ENCODE results near the gene TSSK6.
A peak's percentile ranks its signal among the peaks of the same experiment; 100 is the strongest.

The TSSK6 gene

GRCh38 chr19:19514881-19515641, at the start of gene TSSK6:
Gene TSSK6, minus strand, starts transcription at chr19:19515548. Its CDS starts 121 bp downstream, at chr19:19515427.
- DNase-seq (ENCODE audit: low read depth), result no peak

GRCh38 chr19:19563348-19563848, 48.0 kb upstream of the TSSK6 start:
- DNase-seq (ENCODE audit: low read depth), result no peak

GRCh38 chr19:19562665-19563347, 47.5 kb upstream of the TSSK6 start:
- DNase-seq (ENCODE audit: low read depth), result no peak

- DNase-seq (ENCODE audit: low read depth), result no peak
Observed at GRCh38 chr19:19561946-19562664, 46.8 kb upstream of the TSSK6 start.

DNA sequence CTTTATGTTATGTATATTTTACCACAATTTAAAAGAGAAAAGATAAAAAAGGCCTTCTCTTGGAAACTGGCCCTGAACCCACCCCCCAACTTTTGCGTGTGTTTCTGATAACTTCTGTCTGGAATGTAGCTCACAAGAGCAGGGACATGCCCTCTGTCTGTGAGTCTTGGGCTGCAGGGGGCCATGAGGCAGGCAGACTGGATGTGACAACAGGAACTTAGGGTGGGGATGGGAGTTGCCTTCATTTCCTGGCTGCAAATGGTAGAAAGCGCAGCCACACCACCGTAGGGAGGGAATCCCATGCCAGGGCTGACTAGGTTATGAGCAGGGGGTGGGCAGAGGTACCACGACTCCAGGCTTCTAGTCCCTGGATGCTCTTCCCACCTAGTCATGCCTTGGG, 44.6 kb upstream of the TSSK6 start:
- DNase-seq (ENCODE audit: low read depth), result no peak

GRCh38 chr19:19558636-19559035, 43.3 kb upstream of the TSSK6 start:
- DNase-seq (ENCODE audit: low read depth), result no peak

DNA sequence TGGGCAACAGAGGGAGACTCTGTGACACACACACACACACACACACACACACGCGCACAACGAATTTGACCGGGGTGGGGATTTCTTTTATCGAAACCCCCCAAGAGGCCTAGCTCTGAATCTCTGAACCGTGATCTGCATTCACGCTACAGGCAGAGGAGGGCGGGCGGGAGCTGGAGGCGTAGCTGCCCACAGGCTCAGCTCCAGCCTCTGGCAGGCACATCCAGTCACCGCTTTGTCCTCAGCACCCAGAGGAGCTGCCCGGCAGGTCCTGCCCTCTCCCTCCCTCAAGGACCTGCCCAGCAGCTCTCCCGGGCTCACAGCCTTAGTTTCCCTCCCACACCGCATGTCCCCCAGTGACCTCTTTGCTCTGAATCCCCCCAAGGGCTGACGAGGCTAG, 42.7 kb upstream of the TSSK6 start:
- no peak for DNase-seq (ENCODE audit: low read depth)

GRCh38 chr19:19554074-19555023, 39.0 kb upstream of the TSSK6 start:
- DNase-seq (ENCODE audit: low read depth), result peak; percentile 44

- no peak for DNase-seq (ENCODE audit: low read depth)
Observed at GRCh38 chr19:19553670-19554069, 38.3 kb upstream of the TSSK6 start.

- no peak for DNase-seq (ENCODE audit: low read depth)
Observed at GRCh38 chr19:19552798-19553197, 37.5 kb upstream of the TSSK6 start.

- no peak for DNase-seq (ENCODE audit: low read depth)
Observed at GRCh38 chr19:19551853-19552192, 36.5 kb upstream of the TSSK6 start.

GRCh38 chr19:19550972-19551852, 35.9 kb upstream of the TSSK6 start:
- no peak for DNase-seq (ENCODE audit: low read depth)

GRCh38 chr19:19550485-19550929, 35.2 kb upstream of the TSSK6 start:
- DNase-seq (ENCODE audit: low read depth), result no peak

DNA sequence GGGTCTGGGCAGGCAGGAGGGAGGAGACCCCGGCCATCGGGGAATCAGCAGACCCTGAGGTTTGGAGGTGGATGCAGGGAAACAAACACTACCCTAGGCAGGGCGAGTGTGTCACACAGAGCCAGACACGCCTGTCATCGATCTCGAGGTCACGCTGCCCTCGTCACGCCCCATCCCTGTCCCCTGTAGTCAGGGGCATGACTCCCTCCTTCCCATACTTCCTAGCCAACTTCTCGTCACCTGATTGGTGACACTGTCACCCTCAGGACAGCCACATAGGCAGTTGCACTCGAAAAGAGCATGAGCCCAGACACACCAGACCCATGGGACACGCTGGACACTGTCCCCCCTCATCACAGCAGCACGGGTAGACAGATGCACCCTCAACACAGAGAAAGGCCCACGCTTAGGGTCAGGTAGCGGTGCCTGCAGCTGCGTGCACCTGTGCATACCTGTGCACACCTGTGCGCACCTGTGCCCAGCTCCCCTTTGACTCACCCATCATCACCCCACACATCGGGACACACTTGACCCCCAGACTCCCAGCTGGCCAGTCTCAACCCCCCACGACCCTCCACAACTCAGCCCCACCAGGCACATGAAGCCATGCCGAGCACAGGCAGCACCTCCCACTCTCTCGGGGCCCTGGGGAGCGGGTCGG, 34.6 kb upstream of the TSSK6 start:
- DNase-seq (ENCODE audit: low read depth), result no peak

DNA sequence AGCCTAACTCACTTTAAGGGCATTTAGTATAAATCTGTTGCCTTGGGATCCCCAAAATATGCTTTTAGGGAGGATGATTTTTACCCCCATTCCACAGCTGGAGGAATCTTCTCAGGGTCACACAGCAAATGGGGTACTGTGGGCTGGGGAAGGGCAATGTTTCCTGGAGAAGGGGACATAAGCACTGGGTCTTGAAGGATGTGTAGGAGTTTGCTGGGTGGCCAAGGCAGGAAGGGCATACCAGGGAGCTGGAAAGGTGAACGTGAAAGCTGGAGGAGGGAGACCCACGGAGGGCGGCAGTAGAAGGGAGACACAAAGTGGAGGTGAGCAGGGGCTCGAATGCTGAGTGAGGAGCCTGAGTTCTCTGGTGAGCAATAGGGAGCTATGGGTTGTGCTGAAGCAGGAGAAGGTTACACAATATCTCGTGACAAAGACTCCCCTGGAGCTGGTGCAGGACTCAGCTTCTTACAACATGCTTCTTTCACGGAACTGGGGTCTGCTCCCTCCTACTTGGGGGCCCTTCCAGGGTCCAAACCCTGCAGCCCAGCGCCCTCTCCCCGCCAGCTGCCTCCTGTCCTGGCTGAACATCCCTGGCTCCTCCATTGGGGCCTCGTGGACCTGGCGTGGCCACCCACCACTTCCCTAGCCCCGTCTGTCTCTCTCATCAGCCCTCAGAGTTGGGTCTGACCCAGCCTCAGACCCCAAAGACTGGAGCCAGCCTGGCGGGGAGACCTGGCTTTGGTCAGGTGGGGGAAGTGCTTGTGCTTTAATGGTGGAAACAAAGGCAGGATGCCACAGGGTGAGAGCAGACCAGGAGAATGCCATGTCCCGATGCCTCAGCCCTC, 33.8 kb upstream of the TSSK6 start:
- no peak for DNase-seq (ENCODE audit: low read depth)

GRCh38 chr19:19547674-19548336, 32.5 kb upstream of the TSSK6 start:
- DNase-seq (ENCODE audit: low read depth), result no peak

GRCh38 chr19:19546751-19547162, 31.4 kb upstream of the TSSK6 start:
- no peak for DNase-seq (ENCODE audit: low read depth)

- DNase-seq (ENCODE audit: low read depth), result no peak
Observed at GRCh38 chr19:19545707-19546106, 30.4 kb upstream of the TSSK6 start.

Measured in stimulated activated CD8-positive, alpha-beta memory T cell treated with anti-CD3 and anti-CD28 coated beads, Interleukin-15, amount 100 ng/mL, for 1 hour (primary cell).